ENCODE data around the gene NFAM1.

NFAM1 gene

GRCh38 chr22:42357634-42358296, 74.4 kb downstream of the NFAM1 start:
- DNase-seq, result no peak

- DNase-seq, result no peak
These were observed 75.0 kb downstream of the NFAM1 start for GRCh38 chr22:42357221-42357620.

GRCh38 chr22:42356533-42356932, 75.7 kb downstream of the NFAM1 start:
- no peak for DNase-seq

GRCh38 chr22:42353883-42354727, 78.1 kb downstream of the NFAM1 start:
- DNase-seq, result no peak

- no peak for DNase-seq
These were observed 81.8 kb downstream of the NFAM1 start for GRCh38 chr22:42350373-42350772.

- no peak for DNase-seq
These were observed 84.8 kb downstream of the NFAM1 start for GRCh38 chr22:42347281-42347824.

GRCh38 chr22:42346722-42347121, 85.5 kb downstream of the NFAM1 start:
- no peak for DNase-seq

- DNase-seq, result no peak
These were observed 86.7 kb downstream of the NFAM1 start for GRCh38 chr22:42345458-42345857.

GRCh38 chr22:42344361-42344905, 87.8 kb downstream of the NFAM1 start:
- DNase-seq, result no peak

- no peak for DNase-seq
These were observed 88.6 kb downstream of the NFAM1 start for GRCh38 chr22:42343531-42344081.

- peak; percentile 32 for DNase-seq
These were observed 89.1 kb downstream of the NFAM1 start for GRCh38 chr22:42343121-42343454.

- no peak for DNase-seq
These were observed 89.6 kb downstream of the NFAM1 start for GRCh38 chr22:42342426-42343120.

- DNase-seq, result no peak
These were observed 90.4 kb downstream of the NFAM1 start for GRCh38 chr22:42341779-42342178.

- no peak for DNase-seq
These were observed 91.3 kb downstream of the NFAM1 start for GRCh38 chr22:42340829-42341383.

- DNase-seq, result no peak
These were observed 92.1 kb downstream of the NFAM1 start for GRCh38 chr22:42340150-42340549.

- no peak for DNase-seq
These were observed 93.7 kb downstream of the NFAM1 start for GRCh38 chr22:42338479-42338878.

GRCh38 chr22:42337356-42337755, 94.8 kb downstream of the NFAM1 start:
- no peak for DNase-seq

GRCh38 chr22:42336527-42337227, 95.5 kb downstream of the NFAM1 start:
- no peak for DNase-seq

GRCh38 chr22:42335839-42336378, 96.3 kb downstream of the NFAM1 start:
- DNase-seq, result no peak

- no peak for DNase-seq
These were observed 97.2 kb downstream of the NFAM1 start for GRCh38 chr22:42334875-42335512.

GRCh38 chr22:42333544-42333943, 98.7 kb downstream of the NFAM1 start:
- no peak for DNase-seq
